ENCODE data around the gene ZSWIM4. TPM values are rescaled to one million over a fixed set of nuclear protein-coding genes. Genes with fewer than 3 reads are reported as not detected.

Gene ZSWIM4
- total and polyA plus RNA-seq, 7 donors = 0.77 to 7.8 (median 3.7) TPM

DNA sequence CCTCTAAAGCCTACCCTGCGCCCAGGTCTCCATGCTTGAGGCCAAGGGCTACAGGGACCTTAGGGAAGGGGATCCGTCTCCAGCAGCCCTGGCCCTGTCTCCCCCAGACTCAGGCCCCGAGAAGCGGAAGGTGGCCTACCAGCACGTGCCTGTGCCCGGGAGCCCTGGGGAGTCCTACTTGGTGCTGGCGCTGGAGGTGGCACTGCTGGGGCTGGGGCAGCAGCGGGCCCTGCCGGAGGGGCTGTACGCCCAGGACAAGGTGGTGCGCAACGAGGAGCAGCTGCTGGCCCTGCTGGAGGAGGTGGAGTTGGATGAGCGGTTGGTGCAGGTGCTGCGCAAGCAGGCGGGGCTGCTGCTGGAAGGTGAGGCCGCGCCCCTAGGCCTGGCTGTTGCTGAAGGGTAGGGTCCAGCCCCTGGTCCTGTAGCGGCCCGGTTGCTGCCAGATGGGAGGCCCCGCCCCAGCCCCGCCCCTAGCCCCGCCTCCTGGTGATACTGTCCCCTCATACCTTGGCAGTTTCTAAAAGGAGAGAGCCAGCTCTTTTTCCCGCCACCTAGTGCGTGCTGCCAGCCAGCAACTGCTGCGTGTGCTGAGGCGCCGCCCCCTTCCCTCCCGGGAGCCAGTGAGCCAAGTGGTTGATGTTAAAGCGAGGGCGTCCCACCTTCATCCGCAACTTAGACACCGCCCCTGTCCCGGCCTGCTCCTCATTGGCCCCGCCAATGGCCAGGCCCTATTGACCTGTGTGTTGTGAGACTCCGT, 22.6 kb downstream of the ZSWIM4 start:
- Histone ChIP-seq H3K27ac (no peak overlapping the region), H3K36me3 (ENCODE audit: insufficient read depth in 1 of 2, low read depth in 1 of 2) (peaks cover 0 to 9% of the 10 kb centered on the region in 2 donors), H3K27me3 (ENCODE audit: insufficient read depth in 3 of 3, low read length in 2 of 3) (no peaks in the 10 kb centered on the region), H3K9me3 (no peaks in the 10 kb centered on the region), H3K4me1 (no peaks in the 10 kb centered on the region), H3K4me3 (no peak overlapping the region)
- ATAC-seq (peak in 2 of 4 donors; percentile 13 to 15), DNase-seq (no peak)
- intact Hi-C loops (cut with DNase I) = no loop called here
- 74 to 75% (median 75%) methylated on average over 30 to 35 of the region's 35 CpGs for WGBS, 3 donors
- TF ChIP-seq, protein P1, sequence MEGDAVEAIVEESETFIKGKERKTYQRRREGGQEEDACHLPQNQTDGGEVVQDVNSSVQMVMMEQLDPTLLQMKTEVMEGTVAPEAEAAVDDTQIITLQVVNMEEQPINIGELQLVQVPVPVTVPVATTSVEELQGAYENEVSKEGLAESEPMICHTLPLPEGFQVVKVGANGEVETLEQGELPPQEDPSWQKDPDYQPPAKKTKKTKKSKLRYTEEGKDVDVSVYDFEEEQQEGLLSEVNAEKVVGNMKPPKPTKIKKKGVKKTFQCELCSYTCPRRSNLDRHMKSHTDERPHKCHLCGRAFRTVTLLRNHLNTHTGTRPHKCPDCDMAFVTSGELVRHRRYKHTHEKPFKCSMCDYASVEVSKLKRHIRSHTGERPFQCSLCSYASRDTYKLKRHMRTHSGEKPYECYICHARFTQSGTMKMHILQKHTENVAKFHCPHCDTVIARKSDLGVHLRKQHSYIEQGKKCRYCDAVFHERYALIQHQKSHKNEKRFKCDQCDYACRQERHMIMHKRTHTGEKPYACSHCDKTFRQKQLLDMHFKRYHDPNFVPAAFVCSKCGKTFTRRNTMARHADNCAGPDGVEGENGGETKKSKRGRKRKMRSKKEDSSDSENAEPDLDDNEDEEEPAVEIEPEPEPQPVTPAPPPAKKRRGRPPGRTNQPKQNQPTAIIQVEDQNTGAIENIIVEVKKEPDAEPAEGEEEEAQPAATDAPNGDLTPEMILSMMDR (IDR thresholded peaks at IDR 0.05) = no peak

DNA sequence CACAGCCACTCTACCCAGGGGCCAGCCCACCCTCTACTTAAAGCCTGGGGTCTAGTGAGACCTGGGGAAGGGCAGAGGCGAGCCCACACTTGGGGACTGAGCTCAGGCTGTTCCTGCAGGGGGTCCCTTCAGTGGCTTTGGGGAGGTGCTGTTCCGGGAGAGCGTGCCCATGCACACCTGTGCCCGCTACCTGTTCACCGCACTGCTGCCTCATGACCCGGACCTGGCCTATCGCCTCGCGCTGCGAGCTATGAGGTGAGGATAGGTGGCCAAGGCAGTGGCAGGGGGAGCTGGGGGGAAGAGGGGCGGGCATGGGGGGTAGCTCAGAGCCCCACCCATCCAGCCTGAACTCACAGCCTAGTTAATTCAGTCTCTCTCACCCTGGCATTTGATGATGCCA, 24.0 kb downstream of the ZSWIM4 start:
- WGBS, 3 donors = 95 to 96% (median 95%) methylated on average over 11 of the region's 11 CpGs
- H3K9me3 ChIP-seq = no peaks in the 10 kb centered on the region
- ATAC-seq = no peak

DNA sequence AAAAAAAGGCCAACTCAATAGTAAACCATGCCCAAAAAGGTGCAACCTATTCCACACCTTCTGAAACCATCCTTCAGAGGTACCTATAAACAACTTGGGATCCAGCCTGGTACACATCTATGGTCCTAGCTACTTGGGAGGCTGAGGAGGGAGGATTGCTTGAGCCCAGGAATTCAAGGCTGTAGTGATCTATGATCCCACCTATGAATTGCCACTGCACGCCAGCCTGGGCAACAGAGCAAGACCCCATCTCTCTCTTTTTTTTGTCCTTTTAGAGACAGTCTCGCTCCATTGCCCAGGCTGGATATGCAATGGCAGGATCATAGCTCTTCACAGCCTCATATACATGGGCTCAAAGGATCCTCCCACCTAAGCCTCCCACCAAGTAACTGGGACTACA, 26.0 kb downstream of the ZSWIM4 start:
- DNase-seq (no peak), ATAC-seq (no peak)
- Histone ChIP-seq H3K36me3 (ENCODE audit: insufficient read depth in 1 of 2, low read depth in 1 of 2) (no peaks in the 10 kb centered on the region), H3K27ac (no peak overlapping the region), H3K4me3 (no peak overlapping the region), H3K4me1 (no peaks in the 10 kb centered on the region), H3K9me3 (no peaks in the 10 kb centered on the region), H3K27me3 (ENCODE audit: insufficient read depth in 3 of 3, low read length in 2 of 3) (no peaks in the 10 kb centered on the region)
- intact Hi-C loops (cut with DNase I) = no loop called here
- TF ChIP-seq, protein P1 (IDR thresholded peaks at IDR 0.05) = no peak
- WGBS, 3 donors = 93 to 99% (median 94%) methylated on average over 2 of the region's 2 CpGs

More for the DNA sequence above, 24.0 kb downstream of the ZSWIM4 start:
- H3K4me1 ChIP-seq = no peaks in the 10 kb centered on the region
- H3K36me3 ChIP-seq (ENCODE audit: insufficient read depth in 1 of 2, low read depth in 1 of 2) = peaks cover 0 to 9% of the 10 kb centered on the region in 2 donors
- H3K4me3 ChIP-seq = no peak overlapping the region
- DNase-seq = no peak
- intact Hi-C loops (cut with DNase I) = no loop called here
- no peaks in the 10 kb centered on the region for H3K27me3 ChIP-seq (ENCODE audit: insufficient read depth in 3 of 3, low read length in 2 of 3)
- TF ChIP-seq, protein P1 (IDR thresholded peaks at IDR 0.05) = no peak
- no peak overlapping the region for H3K27ac ChIP-seq

DNA sequence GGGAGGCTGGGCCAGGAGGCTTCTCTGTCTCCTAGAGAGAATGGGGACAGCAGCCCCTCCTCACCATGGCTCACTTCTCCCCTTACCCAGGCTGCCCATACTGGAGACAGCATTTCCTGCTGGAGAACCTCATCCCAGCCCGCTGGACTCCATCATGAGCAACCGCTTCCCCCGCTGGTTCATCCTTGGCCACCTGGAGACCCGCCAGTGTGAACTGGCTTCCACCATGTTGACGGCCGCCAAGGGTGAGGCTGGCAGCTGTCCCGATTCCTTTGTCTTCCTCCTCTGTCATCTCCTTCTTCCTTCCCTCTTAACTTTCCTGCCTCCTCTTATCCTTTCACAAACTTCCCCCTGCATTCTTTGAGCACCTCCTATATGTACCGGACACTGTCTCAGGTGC, 28.0 kb downstream of the ZSWIM4 start:
- no peaks in the 10 kb centered on the region for H3K27me3 ChIP-seq (ENCODE audit: insufficient read depth in 3 of 3, low read length in 2 of 3)
- WGBS, 3 donors = 38 to 54% (median 41%) methylated on average over 8 of the region's 8 CpGs
- H3K9me3 ChIP-seq = no peaks in the 10 kb centered on the region
- TF ChIP-seq, protein P1 (IDR thresholded peaks at IDR 0.05) = no peak
- peaks cover 0 to 6% of the 10 kb centered on the region in 2 donors for H3K36me3 ChIP-seq (ENCODE audit: insufficient read depth in 1 of 2, low read depth in 1 of 2)
- no peak overlapping the region for H3K27ac ChIP-seq
- ATAC-seq (peak in 3 of 4 donors; percentile 19 to 37 (median 32)), DNase-seq (peak; percentile 68 to 81)
- intact Hi-C loops (cut with DNase I) = loop anchor here in 1 of 2 donors (2.0 kb wide), 1 partner anchor 16 kb away; no protein-coding TSS in a partner anchor
- no peaks in the 10 kb centered on the region for H3K4me1 ChIP-seq
- no peak overlapping the region for H3K4me3 ChIP-seq
